Measurements from ENCODE around the gene SPOCD1. TPM values are rescaled to one million over a fixed set of nuclear protein-coding genes. Genes with fewer than 3 reads are reported as not detected.
"Not testable (repeated sequence)": the region's sequence is repeated elsewhere in the genome, so short reads cannot be mapped to it uniquely, and the experiment has no call there.

The SPOCD1 gene
- total and polyA plus RNA-seq, 10 donors, result 0.74 to 5.0 (median 3.0) TPM

GRCh38 chr1:31822766-31823165 lies 6.9 kb upstream of the SPOCD1 start:
- no peaks in the 10 kb centered on the region for H3K36me3 ChIP-seq
- no peak for DNase-seq
- H3K9me3 ChIP-seq, result no peaks in the 10 kb centered on the region
- H3K4me3 ChIP-seq, result no peak overlapping the region
- intact Hi-C loops (cut with DNase I; ENCODE audit: low total_unique reads), result no loop called here
- TF ChIP-seq CTCF (IDR thresholded peaks at IDR 0.05 in 8 of 11, conservative IDR thresholded peaks at IDR 0.05 in 3 of 11), result no peak
- H3K4me1 ChIP-seq, result peaks cover 12 to 57% (median 23%) of the 10 kb centered on the region in 6 donors
- no peaks in the 10 kb centered on the region for H3K27me3 ChIP-seq (replicated peaks in 1 of 7)
- 59 to 87% (median 67%) methylated on average over 3 of the region's 3 CpGs for WGBS, 5 donors
- H3K27ac ChIP-seq, result peak overlapping the region in 5 of 8 donors; percentile 28 to 66 (median 57)

DNA sequence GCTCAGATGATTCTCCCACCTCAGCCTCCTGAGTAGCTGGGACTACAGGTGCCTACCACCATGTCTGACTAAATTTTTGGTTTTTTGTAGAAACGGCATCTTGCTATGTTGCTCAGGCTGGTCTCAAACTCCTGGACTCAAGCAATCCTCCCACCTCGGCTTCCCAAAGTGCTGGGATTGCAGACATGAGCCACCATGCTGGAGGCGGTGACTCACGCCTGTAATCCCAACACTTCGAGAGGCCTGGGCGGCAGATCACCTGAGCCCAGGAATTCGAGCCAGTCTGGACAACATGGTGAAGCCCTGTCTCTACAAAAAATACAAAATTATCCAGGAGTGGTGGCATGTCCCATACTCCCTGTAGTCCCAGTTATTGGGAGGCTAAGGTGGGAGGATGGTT lies 4.4 kb upstream of the SPOCD1 start:
- H3K27me3 ChIP-seq (replicated peaks in 1 of 7); H3K36me3 ChIP-seq; H3K4me3 ChIP-seq; intact Hi-C loops (cut with DNase I; ENCODE audit: low total_unique reads); H3K9me3 ChIP-seq; H3K27ac ChIP-seq: not testable (repeated sequence)
- H3K4me1 ChIP-seq, result peaks cover 0 to 61% (median 16%) of the 10 kb centered on the region in 6 donors
- peak; percentile 36 for DNase-seq
- WGBS, 5 donors, result 93 to 100% (median 97%) methylated on average over 7 of the region's 7 CpGs

- no peaks in the 10 kb centered on the region for H3K27me3 ChIP-seq (replicated peaks in 1 of 7)
- H3K36me3 ChIP-seq, result no peaks in the 10 kb centered on the region
- no peak for TF ChIP-seq CTCF (IDR thresholded peaks at IDR 0.05 in 8 of 11, conservative IDR thresholded peaks at IDR 0.05 in 3 of 11)
- TF ChIP-seq POLR2A (IDR thresholded peaks at IDR 0.05), result no peak
- TF ChIP-seq POLR2AphosphoS5 (IDR thresholded peaks at IDR 0.05), result no peak
- DNase-seq, result no peak
- peaks cover 0 to 61% (median 22%) of the 10 kb centered on the region in 6 donors for H3K4me1 ChIP-seq
- H3K27ac ChIP-seq, result no peak overlapping the region
- WGBS, 5 donors, result 96 to 100% (median 98%) methylated on average over 1 of the region's 1 CpG
- no peak overlapping the region for H3K4me3 ChIP-seq
- H3K9me3 ChIP-seq, result peaks cover 0 to 5% (median 0%) of the 10 kb centered on the region in 8 donors
- intact Hi-C loops (cut with DNase I; ENCODE audit: low total_unique reads), result loop anchor here (5.0 kb wide), 1 partner anchor 144 kb away; no protein-coding TSS in a partner anchor
Measured at GRCh38 chr1:31818206-31818605, 2.4 kb upstream of the SPOCD1 start.

GRCh38 chr1:31816947-31817346 lies 1.1 kb upstream of the SPOCD1 start:
- peaks cover 0 to 56% (median 26%) of the 10 kb centered on the region in 6 donors for H3K4me1 ChIP-seq
- DNase-seq, result peak; percentile 36
- H3K27ac ChIP-seq, result peak overlapping the region in 1 of 8 donors; percentile 62
- not testable (repeated sequence) for H3K36me3 ChIP-seq; H3K27me3 ChIP-seq (replicated peaks in 1 of 7); H3K9me3 ChIP-seq; H3K4me3 ChIP-seq
- intact Hi-C loops (cut with DNase I; ENCODE audit: low total_unique reads), result loop anchor here (5.0 kb wide), 1 partner anchor 145 kb away; no protein-coding TSS in a partner anchor
- 38 to 61% (median 46%) methylated on average over 7 to 8 of the region's 8 CpGs for WGBS, 5 donors

GRCh38 chr1:31816501-31816900 lies 679 bp upstream of the SPOCD1 start:
- H3K27me3 ChIP-seq (replicated peaks in 1 of 7); H3K36me3 ChIP-seq; H3K4me3 ChIP-seq; DNase-seq; H3K9me3 ChIP-seq: not testable (repeated sequence)
- intact Hi-C loops (cut with DNase I; ENCODE audit: low total_unique reads), result loop anchor here (5.0 kb wide), 1 partner anchor 146 kb away; no protein-coding TSS in a partner anchor
- peaks cover 0 to 57% (median 26%) of the 10 kb centered on the region in 6 donors for H3K4me1 ChIP-seq
- H3K27ac ChIP-seq, result peak overlapping the region in 1 of 8 donors; percentile 62
- WGBS, 5 donors, result 95 to 98% (median 97%) methylated on average over 3 of the region's 3 CpGs

DNA sequence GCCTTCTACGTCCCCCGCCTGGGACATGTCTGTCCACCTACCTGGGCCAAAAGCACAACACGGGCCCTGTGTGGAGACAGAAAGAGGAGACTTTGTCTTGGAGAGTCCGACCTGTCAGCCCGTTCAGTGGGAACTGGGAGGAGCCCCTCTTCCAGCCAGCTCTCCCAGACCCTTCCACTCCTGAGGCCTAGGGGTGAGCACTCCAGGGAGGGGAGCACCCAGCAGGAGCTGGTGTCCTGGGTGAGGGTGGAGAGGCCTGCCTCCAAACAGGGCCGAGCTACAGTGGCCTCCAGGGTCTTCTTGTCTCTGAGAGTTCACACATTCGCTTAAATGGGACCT lies 546 bp downstream of the SPOCD1 start:
- intact Hi-C loops (cut with DNase I; ENCODE audit: low total_unique reads), result loop anchor here (5.0 kb wide), 1 partner anchor 147 kb away; no protein-coding TSS in a partner anchor
- H3K9me3 ChIP-seq, result peaks cover 0 to 5% (median 0%) of the 10 kb centered on the region in 8 donors
- no peaks in the 10 kb centered on the region for H3K36me3 ChIP-seq
- no peaks in the 10 kb centered on the region for H3K27me3 ChIP-seq (replicated peaks in 1 of 7)
- peaks cover 0 to 58% (median 26%) of the 10 kb centered on the region in 6 donors for H3K4me1 ChIP-seq
- H3K27ac ChIP-seq, result peak overlapping the region in 6 of 8 donors; percentile 32 to 71 (median 50)
- no peak for TF ChIP-seq CTCF (IDR thresholded peaks at IDR 0.05 in 8 of 11, conservative IDR thresholded peaks at IDR 0.05 in 3 of 11)
- no peak for TF ChIP-seq POLR2AphosphoS5 (IDR thresholded peaks at IDR 0.05)
- no peak for TF ChIP-seq POLR2A (IDR thresholded peaks at IDR 0.05)
- WGBS, 5 donors, result 91 to 95% (median 92%) methylated on average over 7 of the region's 7 CpGs
- no peak for DNase-seq
- no peak overlapping the region for H3K4me3 ChIP-seq

Data from spleen (tissue), 11 donors.